ENCODE data around the gene CBR1.

- TF ChIP-seq EZH2 (IDR thresholded peaks at IDR 0.05; ENCODE audit: borderline replicate concordance, low read length) = no peak
- TF ChIP-seq CTCF (conservative IDR thresholded peaks at IDR 0.05 in 1 of 2, IDR thresholded peaks at IDR 0.05 in 1 of 2; ENCODE audit: extremely low read depth in 1 of 2, insufficient read depth in 1 of 2, low read depth in 1 of 2, low read length in 2 of 2) = no peak
These were observed 23.7 kb downstream of the CBR1 start for GRCh38 chr21:36093512-36093911.
